Measurements from ENCODE around the gene DEK. TPM values are rescaled to one million over a fixed set of nuclear protein-coding genes. Genes with fewer than 3 reads are reported as not detected.

Gene DEK
- total RNA-seq, 1 experiment from 2014 or later = 234 TPM

DNA sequence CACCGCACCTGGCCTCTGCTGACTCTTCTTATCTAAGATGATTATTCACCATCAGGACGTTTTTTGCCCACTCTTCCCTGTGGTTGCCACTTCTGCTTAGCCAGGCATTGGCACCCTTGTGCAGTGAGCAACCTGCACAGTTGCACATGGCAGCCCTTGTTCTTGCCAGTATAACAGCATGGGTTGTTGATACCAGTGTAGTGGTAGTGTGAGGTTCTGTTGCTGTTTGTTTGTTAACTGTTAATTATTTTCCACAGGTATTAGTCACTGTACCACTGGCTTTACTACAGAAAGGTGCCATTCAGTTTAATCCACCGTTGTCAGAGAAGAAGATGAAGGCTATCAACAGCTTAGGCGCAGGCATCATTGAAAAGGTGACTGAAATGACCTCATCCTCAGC, 52.1 kb downstream of the DEK start:
- intact Hi-C loops (cut with micrococcal nuclease; ENCODE audit: unreplicated experiment) = no loop called here
- no peak for DNase-seq (ENCODE audit: low spot score)
- no peaks in the 10 kb centered on the region for H3K9me3 ChIP-seq (ENCODE audit: low read depth, low read length, poor library complexity, severe bottlenecking)
- POLR2A ChIA-PET (ENCODE audit: low non-redundant PET) = no interaction called here
- no peaks in the 10 kb centered on the region for H3K27me3 ChIP-seq (replicated peaks; ENCODE audit: insufficient read depth, low read depth, low read length, poor library complexity)
- CTCF ChIA-PET = no interaction called here
- no peaks in the 10 kb centered on the region for H3K36me3 ChIP-seq (ENCODE audit: insufficient read depth, low read length, poor library complexity, severe bottlenecking)
- no peak overlapping the region for H3K4me3 ChIP-seq (ENCODE audit: low read depth, low read length, poor library complexity, severe bottlenecking)
- H3K4me1 ChIP-seq (ENCODE audit: insufficient read depth, low read length, poor library complexity, severe bottlenecking) = no peaks in the 10 kb centered on the region
- H3K27ac ChIP-seq (ENCODE audit: low read depth, low read length, poor library complexity, severe bottlenecking) = no peak overlapping the region
- TF ChIP-seq, protein P1, sequence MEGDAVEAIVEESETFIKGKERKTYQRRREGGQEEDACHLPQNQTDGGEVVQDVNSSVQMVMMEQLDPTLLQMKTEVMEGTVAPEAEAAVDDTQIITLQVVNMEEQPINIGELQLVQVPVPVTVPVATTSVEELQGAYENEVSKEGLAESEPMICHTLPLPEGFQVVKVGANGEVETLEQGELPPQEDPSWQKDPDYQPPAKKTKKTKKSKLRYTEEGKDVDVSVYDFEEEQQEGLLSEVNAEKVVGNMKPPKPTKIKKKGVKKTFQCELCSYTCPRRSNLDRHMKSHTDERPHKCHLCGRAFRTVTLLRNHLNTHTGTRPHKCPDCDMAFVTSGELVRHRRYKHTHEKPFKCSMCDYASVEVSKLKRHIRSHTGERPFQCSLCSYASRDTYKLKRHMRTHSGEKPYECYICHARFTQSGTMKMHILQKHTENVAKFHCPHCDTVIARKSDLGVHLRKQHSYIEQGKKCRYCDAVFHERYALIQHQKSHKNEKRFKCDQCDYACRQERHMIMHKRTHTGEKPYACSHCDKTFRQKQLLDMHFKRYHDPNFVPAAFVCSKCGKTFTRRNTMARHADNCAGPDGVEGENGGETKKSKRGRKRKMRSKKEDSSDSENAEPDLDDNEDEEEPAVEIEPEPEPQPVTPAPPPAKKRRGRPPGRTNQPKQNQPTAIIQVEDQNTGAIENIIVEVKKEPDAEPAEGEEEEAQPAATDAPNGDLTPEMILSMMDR (conservative IDR thresholded peaks at IDR 0.05; ENCODE audit: low read depth, low read length) = no peak
- TF ChIP-seq EZH2 (IDR thresholded peaks at IDR 0.05; ENCODE audit: borderline replicate concordance, low read depth, low read length, poor library complexity, severe bottlenecking) = no peak
- BruUV-seq (replicated peaks) = no TSS peak

DNA sequence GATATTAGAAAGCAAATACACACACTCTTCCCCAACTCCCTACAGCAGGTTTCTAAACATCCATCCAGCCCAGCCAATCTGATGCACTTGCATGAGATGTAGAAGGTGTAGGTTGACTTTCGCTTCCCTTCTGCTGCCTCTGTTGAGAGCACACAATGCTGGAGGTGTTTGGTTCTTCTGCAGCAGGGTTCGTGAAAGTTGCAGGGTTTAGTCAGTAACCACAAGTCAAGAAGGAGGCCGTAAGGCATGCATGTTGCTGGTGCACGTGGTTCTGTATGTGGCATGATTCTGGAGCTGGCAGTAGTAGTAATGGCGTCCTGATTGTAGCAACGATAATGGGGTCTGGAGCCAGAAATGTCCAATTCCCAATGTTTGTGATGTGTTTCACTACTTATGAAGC, 53.0 kb downstream of the DEK start:
- Histone ChIP-seq H3K36me3 (ENCODE audit: insufficient read depth, low read length, poor library complexity, severe bottlenecking) (no peaks in the 10 kb centered on the region), H3K9me3 (ENCODE audit: low read depth, low read length, poor library complexity, severe bottlenecking) (no peaks in the 10 kb centered on the region), H3K4me3 (ENCODE audit: low read depth, low read length, poor library complexity, severe bottlenecking) (no peak overlapping the region), H3K27ac (ENCODE audit: low read depth, low read length, poor library complexity, severe bottlenecking) (no peak overlapping the region), H3K4me1 (ENCODE audit: insufficient read depth, low read length, poor library complexity, severe bottlenecking) (no peaks in the 10 kb centered on the region), H3K27me3 (replicated peaks; ENCODE audit: insufficient read depth, low read depth, low read length, poor library complexity) (no peaks in the 10 kb centered on the region)
- DNase-seq (ENCODE audit: low spot score) = no peak
- intact Hi-C loops (cut with micrococcal nuclease; ENCODE audit: unreplicated experiment) = no loop called here
- TF ChIP-seq, protein P1 (conservative IDR thresholded peaks at IDR 0.05; ENCODE audit: low read depth, low read length) = no peak
- TF ChIP-seq EZH2 (IDR thresholded peaks at IDR 0.05; ENCODE audit: borderline replicate concordance, low read depth, low read length, poor library complexity, severe bottlenecking) = no peak
- POLR2A ChIA-PET (ENCODE audit: low non-redundant PET) = no interaction called here
- CTCF ChIA-PET = no interaction called here
- BruUV-seq (replicated peaks) = no TSS peak

DNA sequence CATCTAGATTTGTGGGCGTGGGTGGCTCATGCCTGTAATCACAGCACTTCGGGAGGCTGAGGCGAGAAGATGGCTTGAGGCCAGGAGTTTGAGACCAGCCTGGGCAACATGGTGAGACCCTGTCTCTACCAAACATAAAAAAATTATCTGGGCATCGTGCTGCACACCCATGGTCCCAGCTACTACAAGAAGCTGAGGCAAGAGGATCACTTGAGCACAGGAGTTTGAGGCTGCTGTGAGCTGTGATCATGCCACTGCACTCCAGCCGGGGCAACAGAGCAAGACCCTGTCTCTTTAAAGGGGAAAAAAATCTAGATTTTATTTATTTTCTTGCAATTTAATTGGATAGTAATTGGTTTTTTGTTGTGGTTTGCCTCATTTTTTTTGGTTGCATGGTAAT, 53.6 kb downstream of the DEK start:
- Histone ChIP-seq H3K9me3 (ENCODE audit: low read depth, low read length, poor library complexity, severe bottlenecking) (no peaks in the 10 kb centered on the region), H3K4me3 (ENCODE audit: low read depth, low read length, poor library complexity, severe bottlenecking) (no peak overlapping the region), H3K27me3 (replicated peaks; ENCODE audit: insufficient read depth, low read depth, low read length, poor library complexity) (no peaks in the 10 kb centered on the region), H3K27ac (ENCODE audit: low read depth, low read length, poor library complexity, severe bottlenecking) (no peak overlapping the region), H3K36me3 (ENCODE audit: insufficient read depth, low read length, poor library complexity, severe bottlenecking) (no peaks in the 10 kb centered on the region), H3K4me1 (ENCODE audit: insufficient read depth, low read length, poor library complexity, severe bottlenecking) (no peaks in the 10 kb centered on the region)
- POLR2A ChIA-PET (ENCODE audit: low non-redundant PET) = no interaction called here
- CTCF ChIA-PET = no interaction called here
- TF ChIP-seq EZH2 (IDR thresholded peaks at IDR 0.05; ENCODE audit: borderline replicate concordance, low read depth, low read length, poor library complexity, severe bottlenecking) = no peak
- TF ChIP-seq, protein P1 (conservative IDR thresholded peaks at IDR 0.05; ENCODE audit: low read depth, low read length) = no peak
- no TSS peak for BruUV-seq (replicated peaks)
- no peak for DNase-seq (ENCODE audit: low spot score)
- intact Hi-C loops (cut with micrococcal nuclease; ENCODE audit: unreplicated experiment) = no loop called here

All from A673 (cell line).